Mesodermal cell (in vitro differentiated cells): Measurements from ENCODE around the gene ANXA11.

Experiments used
- H3K27ac ChIP-seq: 2 replicates; pipeline ENCODE4 v1.7.0; 2013; ENCODE audit warnings: mild to moderate bottlenecking, low read depth, low read length, moderate library complexity; ENCODE audit not compliant: severe bottlenecking
- H3K36me3 ChIP-seq: 2 replicates; pipeline ENCODE4 v1.7.1; 2013; ENCODE audit warnings: mild to moderate bottlenecking, low read length, moderate library complexity; ENCODE audit not compliant: control insufficient read depth, insufficient read depth
- H3K4me1 ChIP-seq: one replicate; pipeline ENCODE4 v1.7.1; 2013; ENCODE audit warnings: mild to moderate bottlenecking, low read length; ENCODE audit not compliant: insufficient read depth, control insufficient read depth, poor library complexity, severe bottlenecking
- H3K4me3 ChIP-seq: 2 replicates; pipeline ENCODE4 v1.7.0; 2013; ENCODE audit warnings: low read length, control low read depth, mild to moderate bottlenecking; ENCODE audit not compliant: insufficient read depth, poor library complexity, severe bottlenecking; ENCODE audit errors: extremely low read depth
- H3K9me3 ChIP-seq: 2 replicates; pipeline ENCODE4 v1.7.1; 2013; ENCODE audit warnings: mild to moderate bottlenecking, low read length, moderate library complexity; ENCODE audit not compliant: control insufficient read depth
- WGBS, 2 experiments: methylation state at CpG; one replicate each; pipeline ENCODE4 v1.1.5; 2013; ENCODE audit warnings: missing lambda C conversion rate in 2 of 2; ENCODE audit not compliant: insufficient coverage in 2 of 2; 5-methylcytosine and 5-hydroxymethylcytosine counted together

Gene ANXA11

GRCh38 chr10:80197972-80198916, 7.1 kb downstream of the ANXA11 start:
- WGBS, 2 experiments = 94 to 97% methylated on average over 8 to 9 of the region's 14 CpGs

GRCh38 chr10:80196950-80197315, 8.4 kb downstream of the ANXA11 start:
- Histone ChIP-seq H3K36me3 (peaks cover 12% of the 10 kb centered on the region), H3K9me3 (no peaks in the 10 kb centered on the region), H3K27ac (no peak overlapping the region), H3K4me1 (peaks cover 37% of the 10 kb centered on the region), H3K4me3 (no peak overlapping the region)
- 80 to 81% methylated on average over 2 of the region's 2 CpGs for whole genome bisulfite sequencing, 2 experiments

More at GRCh38 chr10:80197972-80198916, 7.1 kb downstream of the ANXA11 start:
- Histone ChIP-seq H3K36me3 (peaks cover 8% of the 10 kb centered on the region), H3K9me3 (no peaks in the 10 kb centered on the region), H3K4me1 (peaks cover 41% of the 10 kb centered on the region), H3K4me3 (no peak overlapping the region), H3K27ac (no peak overlapping the region)

GRCh38 chr10:80196270-80196949, 8.9 kb downstream of the ANXA11 start:
- H3K27ac ChIP-seq = no peak overlapping the region
- H3K4me1 ChIP-seq = peaks cover 36% of the 10 kb centered on the region
- no peak overlapping the region for H3K4me3 ChIP-seq
- WGBS, 2 experiments = 90 to 98% methylated on average over 5 to 7 of the region's 8 CpGs
- H3K9me3 ChIP-seq = no peaks in the 10 kb centered on the region
- H3K36me3 ChIP-seq = peaks cover 17% of the 10 kb centered on the region

- WGBS, 2 experiments = 89 to 94% methylated on average over 3 to 4 of the region's 4 CpGs
- H3K9me3 ChIP-seq = no peaks in the 10 kb centered on the region
- peaks cover 13% of the 10 kb centered on the region for H3K36me3 ChIP-seq
- H3K27ac ChIP-seq = no peak overlapping the region
- H3K4me1 ChIP-seq = peaks cover 31% of the 10 kb centered on the region
- H3K4me3 ChIP-seq = no peak overlapping the region
Measured at GRCh38 chr10:80195046-80195574, 10.2 kb downstream of the ANXA11 start.

- Histone ChIP-seq H3K4me1 (peaks cover 25% of the 10 kb centered on the region), H3K27ac (no peak overlapping the region), H3K36me3 (peaks cover 13% of the 10 kb centered on the region), H3K4me3 (no peak overlapping the region), H3K9me3 (no peaks in the 10 kb centered on the region)
- WGBS, 2 experiments = 71 to 79% methylated on average over 3 to 5 of the region's 11 CpGs
Measured at GRCh38 chr10:80194373-80195045, 10.8 kb downstream of the ANXA11 start.

GRCh38 chr10:80192553-80192952, 12.8 kb downstream of the ANXA11 start:
- Histone ChIP-seq H3K4me3 (no peak overlapping the region), H3K27ac (no peak overlapping the region), H3K4me1 (peaks cover 24% of the 10 kb centered on the region), H3K9me3 (no peaks in the 10 kb centered on the region), H3K36me3 (peaks cover 13% of the 10 kb centered on the region)

- H3K4me3 ChIP-seq = no peak overlapping the region
- H3K4me1 ChIP-seq = peaks cover 24% of the 10 kb centered on the region
- peaks cover 13% of the 10 kb centered on the region for H3K36me3 ChIP-seq
- no peak overlapping the region for H3K27ac ChIP-seq
- H3K9me3 ChIP-seq = no peaks in the 10 kb centered on the region
- whole genome bisulfite sequencing, 2 experiments = 77 to 89% methylated on average over 7 to 12 of the region's 16 CpGs
Measured at GRCh38 chr10:80191589-80192270, 13.6 kb downstream of the ANXA11 start.

- peaks cover 10% of the 10 kb centered on the region for H3K36me3 ChIP-seq
- peaks cover 7% of the 10 kb centered on the region for H3K4me1 ChIP-seq
- H3K9me3 ChIP-seq = no peaks in the 10 kb centered on the region
- WGBS, 2 experiments = 92 to 95% methylated on average over 8 to 9 of the region's 9 CpGs
- no peak overlapping the region for H3K27ac ChIP-seq
- H3K4me3 ChIP-seq = no peak overlapping the region
Measured at GRCh38 chr10:80188713-80189112, 16.6 kb downstream of the ANXA11 start.

GRCh38 chr10:80187465-80188409, 17.6 kb downstream of the ANXA11 start:
- WGBS, 2 experiments = 92 to 95% methylated on average over 8 of the region's 16 CpGs
- H3K4me1 ChIP-seq = peaks cover 7% of the 10 kb centered on the region
- no peak overlapping the region for H3K4me3 ChIP-seq

More at GRCh38 chr10:80187465-80188409, 17.6 kb downstream of the ANXA11 start:
- Histone ChIP-seq H3K27ac (no peak overlapping the region), H3K9me3 (no peaks in the 10 kb centered on the region), H3K36me3 (peaks cover 14% of the 10 kb centered on the region)
